Astrocyte (in vitro differentiated cells and primary cell): ENCODE measurements around the gene BICC1. TPM values are rescaled to one million over a fixed set of nuclear protein-coding genes. Genes with fewer than 3 reads are reported as not detected.

Experiments used
- DNase-seq: peaks from one replicate; pipeline ENCODE4 v3.0.0-alpha.2; 2010; ENCODE audit warnings: low read depth
- FAIRE-seq: peaks from 2 replicates; lab custom pipeline; 2011; peaks lifted over from hg19 to GRCh38; lab: Jason Lieb, UNC
- H2AFZ ChIP-seq: 2 replicates; pipeline ENCODE4 v1.6.0; 2012; ENCODE audit warnings: low read depth, low read length, inconsistent platforms
- H3K27ac ChIP-seq: 2 replicates; pipeline ENCODE4 v1.5.1; 2011; ENCODE audit warnings: low read depth, low read length, inconsistent platforms
- H3K27me3 ChIP-seq: 2 replicates; pipeline ENCODE4 v1.6.0; 2011; ENCODE audit warnings: low read length, inconsistent platforms; ENCODE audit not compliant: insufficient read depth
- H3K36me3 ChIP-seq: 2 replicates; pipeline ENCODE4 v1.5.1; 2011; ENCODE audit warnings: low read length, inconsistent platforms; ENCODE audit not compliant: insufficient read depth
- H3K4me1 ChIP-seq: 2 replicates; pipeline ENCODE4 v1.5.1; 2011; ENCODE audit warnings: low read length, inconsistent platforms; ENCODE audit not compliant: insufficient read depth
- H3K4me2 ChIP-seq: 2 replicates; pipeline ENCODE4 v1.6.0; 2012; ENCODE audit warnings: low read length, inconsistent platforms
- H3K4me3 ChIP-seq: 2 replicates; pipeline ENCODE4 v1.5.1; 2011; ENCODE audit warnings: low read depth, mild to moderate bottlenecking, low read length, inconsistent platforms; ENCODE audit not compliant: insufficient read depth
- H3K79me2 ChIP-seq: 2 replicates; pipeline ENCODE4 v1.6.0; 2012; ENCODE audit warnings: mild to moderate bottlenecking, low read length, inconsistent platforms; ENCODE audit not compliant: insufficient read depth
- H3K9ac ChIP-seq: 2 replicates; pipeline ENCODE4 v1.6.0; 2012; ENCODE audit warnings: mild to moderate bottlenecking, low read length, inconsistent platforms
- H3K9me3 ChIP-seq: 2 replicates; pipeline ENCODE4 v1.5.1; 2012; ENCODE audit warnings: low read depth, mild to moderate bottlenecking, low read length, inconsistent platforms; ENCODE audit not compliant: insufficient read depth
- H4K20me1 ChIP-seq: 2 replicates; pipeline ENCODE4 v1.6.0; 2012; ENCODE audit warnings: low read length, inconsistent platforms; ENCODE audit not compliant: insufficient read depth
- H3K27ac Mint-ChIP-seq: one replicate; pipeline ENCODE4 v1.8.0; 2021; ENCODE audit warnings: mild to moderate bottlenecking, mixed read lengths; ENCODE audit not compliant: unreplicated experiment
- H3K27me3 Mint-ChIP-seq: one replicate; pipeline ENCODE4 v1.8.0; 2021; ENCODE audit warnings: low read depth, mixed read lengths; ENCODE audit not compliant: unreplicated experiment
- H3K36me3 Mint-ChIP-seq: one replicate; pipeline ENCODE4 v1.8.0; 2021; ENCODE audit warnings: low read depth, mixed read lengths; ENCODE audit not compliant: unreplicated experiment
- H3K4me1 Mint-ChIP-seq: one replicate; pipeline ENCODE4 v1.8.0; 2021; ENCODE audit warnings: low read depth, mixed read lengths; ENCODE audit not compliant: unreplicated experiment
- H3K4me3 Mint-ChIP-seq: one replicate; pipeline ENCODE4 v1.8.0; 2021; ENCODE audit warnings: mild to moderate bottlenecking, moderate library complexity, mixed read lengths; ENCODE audit not compliant: unreplicated experiment
- H3K9me3 Mint-ChIP-seq: one replicate; pipeline ENCODE4 v1.8.0; 2021; ENCODE audit warnings: mild to moderate bottlenecking, mixed read lengths; ENCODE audit not compliant: unreplicated experiment
- EZH2 ChIP-seq: IDR thresholded peaks from 2 replicates; pipeline ENCODE4 v1.6.1; 2012; ENCODE audit warnings: mild to moderate bottlenecking, low read length, inconsistent platforms; ENCODE audit not compliant: insufficient read depth
- total RNA-seq: library from RNA; stranded (reverse); gene quantifications from 2 replicates; pipeline ENCODE4 v1.2.1, GENCODE V29; 2021
- TF ChIP-seq, protein P1 (sequence below): IDR thresholded peaks from 2 replicates; pipeline ENCODE4 v1.5.1; 2011; ENCODE audit warnings: low read depth, mild to moderate bottlenecking, inconsistent platforms, low read length, moderate library complexity; ENCODE audit not compliant: insufficient read depth

Gene BICC1
- total RNA-seq, 1 donor from 2014 or later = 23.0 TPM

DNA sequence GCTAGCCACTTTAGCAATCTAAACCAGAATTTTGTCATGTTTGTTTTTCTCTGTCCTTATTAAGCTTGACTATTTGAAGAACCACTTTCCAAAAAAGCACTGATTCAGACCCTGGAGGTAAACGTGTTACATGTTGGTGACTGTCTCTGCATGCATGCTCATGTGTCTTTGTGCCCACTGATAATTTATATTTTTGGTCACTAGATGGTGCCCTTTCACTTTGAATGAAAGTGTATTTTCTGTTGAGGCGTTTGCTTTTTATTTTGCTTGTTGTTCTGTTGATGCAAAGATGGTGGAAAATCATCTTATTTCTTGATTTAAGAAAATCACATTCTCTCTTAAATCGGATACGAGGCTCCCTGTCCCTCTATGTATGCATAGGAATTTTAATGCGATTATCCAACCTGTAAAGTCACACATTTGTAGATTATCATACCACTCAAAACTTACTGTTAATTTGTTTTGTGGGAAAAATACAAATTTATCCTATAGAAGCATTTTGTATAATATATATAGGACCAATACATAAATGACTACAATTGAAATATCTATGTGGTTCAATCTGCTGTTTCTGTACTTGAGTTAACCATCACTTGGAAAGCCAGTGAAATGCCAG lies 269.3 kb downstream of the BICC1 start:
- no peak overlapping the region for H3K27ac ChIP-seq
- H3K4me3 ChIP-seq = no peak overlapping the region
- no peak for DNase-seq
- H3K4me1 ChIP-seq = peaks cover 3% of the 10 kb centered on the region
- peak; percentile 5 for FAIRE-seq
- no peak overlapping the region for H2AFZ ChIP-seq
- no peak overlapping the region for H3K9ac ChIP-seq
- H3K9me3 ChIP-seq = no peaks in the 10 kb centered on the region
- Mint-ChIP-seq H3K36me3 (no peaks in the 10 kb centered on the region), H3K27me3 (no peaks in the 10 kb centered on the region), H3K9me3 (no peaks in the 10 kb centered on the region), H3K4me3 (no peak overlapping the region), H3K27ac (no peak overlapping the region), H3K4me1 (peaks cover 25% of the 10 kb centered on the region)
- no peaks in the 10 kb centered on the region for H3K27me3 ChIP-seq
- H3K36me3 ChIP-seq = no peaks in the 10 kb centered on the region
- H3K79me2 ChIP-seq = peaks cover 9% of the 10 kb centered on the region
- H3K4me2 ChIP-seq = no peak overlapping the region
- TF ChIP-seq, protein P1, sequence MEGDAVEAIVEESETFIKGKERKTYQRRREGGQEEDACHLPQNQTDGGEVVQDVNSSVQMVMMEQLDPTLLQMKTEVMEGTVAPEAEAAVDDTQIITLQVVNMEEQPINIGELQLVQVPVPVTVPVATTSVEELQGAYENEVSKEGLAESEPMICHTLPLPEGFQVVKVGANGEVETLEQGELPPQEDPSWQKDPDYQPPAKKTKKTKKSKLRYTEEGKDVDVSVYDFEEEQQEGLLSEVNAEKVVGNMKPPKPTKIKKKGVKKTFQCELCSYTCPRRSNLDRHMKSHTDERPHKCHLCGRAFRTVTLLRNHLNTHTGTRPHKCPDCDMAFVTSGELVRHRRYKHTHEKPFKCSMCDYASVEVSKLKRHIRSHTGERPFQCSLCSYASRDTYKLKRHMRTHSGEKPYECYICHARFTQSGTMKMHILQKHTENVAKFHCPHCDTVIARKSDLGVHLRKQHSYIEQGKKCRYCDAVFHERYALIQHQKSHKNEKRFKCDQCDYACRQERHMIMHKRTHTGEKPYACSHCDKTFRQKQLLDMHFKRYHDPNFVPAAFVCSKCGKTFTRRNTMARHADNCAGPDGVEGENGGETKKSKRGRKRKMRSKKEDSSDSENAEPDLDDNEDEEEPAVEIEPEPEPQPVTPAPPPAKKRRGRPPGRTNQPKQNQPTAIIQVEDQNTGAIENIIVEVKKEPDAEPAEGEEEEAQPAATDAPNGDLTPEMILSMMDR = peak; percentile 72
- no peak for TF ChIP-seq EZH2
- peaks cover 29% of the 10 kb centered on the region for H4K20me1 ChIP-seq

DNA sequence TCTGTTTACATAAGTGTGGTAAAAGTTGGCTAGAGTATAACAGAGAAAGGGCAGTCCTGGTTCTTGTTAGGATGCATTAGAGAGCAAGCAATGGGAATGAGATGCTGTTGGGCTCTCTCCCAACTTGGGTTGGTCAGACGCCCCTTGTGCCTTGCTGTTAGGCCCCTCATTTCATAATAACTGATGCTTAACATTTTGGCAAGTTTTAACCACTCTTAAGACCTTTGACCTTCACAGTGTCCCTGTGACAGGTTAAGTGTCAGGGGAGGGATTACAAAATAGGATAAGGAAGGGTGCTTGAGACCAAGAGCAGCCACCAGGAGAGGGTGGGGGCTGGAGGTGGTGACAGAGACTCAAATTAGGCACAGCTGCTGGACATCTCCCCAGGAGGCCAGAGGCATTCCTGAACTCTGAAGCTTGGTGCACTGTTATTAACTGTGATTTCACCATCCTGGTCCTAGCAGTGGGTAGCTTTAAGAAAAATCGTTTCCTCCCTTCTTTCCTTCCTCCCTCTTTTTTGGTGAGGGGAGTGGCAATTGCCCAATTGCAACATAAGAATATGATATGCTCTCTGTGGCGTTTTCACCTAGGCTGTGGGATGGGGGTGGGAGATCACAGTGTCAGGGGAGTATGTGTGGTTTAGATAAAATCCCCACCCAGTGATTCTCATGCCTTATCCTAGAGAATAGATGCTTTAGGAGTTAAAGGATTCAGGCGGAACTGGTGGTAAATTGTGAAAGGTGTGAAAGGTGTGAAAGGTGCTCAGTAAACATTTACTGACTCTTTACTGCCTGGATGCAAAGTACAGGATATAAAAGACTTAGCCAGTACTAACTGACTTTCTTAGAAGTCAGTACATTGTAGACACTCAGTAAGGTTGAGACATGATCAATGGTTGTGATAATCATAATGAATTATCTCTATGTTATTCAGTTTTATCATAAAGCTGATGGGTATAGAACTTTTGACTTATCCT lies 270.5 kb downstream of the BICC1 start:
- H3K4me2 ChIP-seq = no peak overlapping the region
- no peaks in the 10 kb centered on the region for H3K9me3 ChIP-seq
- FAIRE-seq = peak; percentile 13

More for the DNA sequence above, 270.5 kb downstream of the BICC1 start:
- Histone ChIP-seq H3K36me3 (no peaks in the 10 kb centered on the region), H3K27me3 (no peaks in the 10 kb centered on the region), H3K79me2 (peaks cover 4% of the 10 kb centered on the region), H4K20me1 (peaks cover 29% of the 10 kb centered on the region), H3K4me1 (peaks cover 3% of the 10 kb centered on the region), H3K4me3 (no peak overlapping the region), H3K9ac (no peak overlapping the region), H2AFZ (no peak overlapping the region), H3K27ac (no peak overlapping the region)
- no peak for TF ChIP-seq EZH2
- TF ChIP-seq, protein P1 = no peak
- peaks cover 3% of the 10 kb centered on the region for H3K36me3 Mint-ChIP-seq
- no peaks in the 10 kb centered on the region for H3K27me3 Mint-ChIP-seq
- H3K9me3 Mint-ChIP-seq = no peaks in the 10 kb centered on the region
- peaks cover 23% of the 10 kb centered on the region for H3K4me1 Mint-ChIP-seq
- no peak overlapping the region for H3K27ac Mint-ChIP-seq
- no peak overlapping the region for H3K4me3 Mint-ChIP-seq
- no peak for DNase-seq
